Activated T-cell treated with anti-CD3 and anti-CD28 coated beads for 48 hours (primary cell): ENCODE results near the gene FPGS.
"Not testable (repeated sequence)": the region's sequence is repeated elsewhere in the genome, so short reads cannot be mapped to it uniquely, and the experiment has no call there.

Source experiments
- DNase-seq: peaks from one replicate; pipeline ENCODE4 v3.0.0-alpha.2; 2020; ENCODE audit warnings: low read depth

FPGS gene

GRCh38 chr9:127802576-127803443 is at the start of gene FPGS:
FPGS (plus strand) TSS chr9:127802882; CDS start chr9:127802925, 43 bp downstream.
- peak; percentile 82 for DNase-seq

DNA sequence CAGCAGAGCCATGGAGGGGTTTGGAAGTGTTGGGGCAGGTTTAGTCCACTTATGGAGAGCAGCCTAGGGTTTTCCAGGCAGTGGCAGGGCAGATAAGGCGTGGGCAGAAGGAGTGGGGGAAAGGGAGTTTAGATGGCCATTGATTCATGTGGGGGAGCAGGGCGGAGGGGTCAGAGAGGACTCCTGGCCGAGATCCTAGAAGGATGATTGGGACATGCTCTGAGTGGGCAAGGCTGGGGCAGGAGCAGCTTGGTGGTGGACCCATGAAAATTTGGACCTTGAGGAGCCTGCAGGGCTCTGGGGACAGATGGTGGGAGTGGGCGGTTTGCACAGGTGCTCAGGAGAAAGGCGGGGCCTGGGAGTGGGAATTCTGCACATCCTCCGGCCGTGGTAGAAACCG is 49.5 kb upstream of the FPGS start:
- no peak for DNase-seq

GRCh38 chr9:127753622-127754021 is 49.1 kb upstream of the FPGS start:
- DNase-seq, result no peak

GRCh38 chr9:127754099-127755060 is 48.3 kb upstream of the FPGS start:
- no peak for DNase-seq

- DNase-seq, result no peak
These were observed 47.3 kb upstream of the FPGS start for GRCh38 chr9:127755061-127756060.

GRCh38 chr9:127756233-127756632 is 46.4 kb upstream of the FPGS start:
- no peak for DNase-seq

GRCh38 chr9:127756776-127757175 is 45.9 kb upstream of the FPGS start:
- DNase-seq, result not testable (repeated sequence)

- DNase-seq, result no peak
These were observed 43.8 kb upstream of the FPGS start for GRCh38 chr9:127758843-127759242.

GRCh38 chr9:127761061-127761460 is 41.6 kb upstream of the FPGS start:
- no peak for DNase-seq

- DNase-seq, result no peak
These were observed 41.2 kb upstream of the FPGS start for GRCh38 chr9:127761491-127761956.

GRCh38 chr9:127762111-127762676 is 40.5 kb upstream of the FPGS start:
- DNase-seq, result no peak

GRCh38 chr9:127763918-127764384 is 38.7 kb upstream of the FPGS start:
- DNase-seq, result no peak

DNA sequence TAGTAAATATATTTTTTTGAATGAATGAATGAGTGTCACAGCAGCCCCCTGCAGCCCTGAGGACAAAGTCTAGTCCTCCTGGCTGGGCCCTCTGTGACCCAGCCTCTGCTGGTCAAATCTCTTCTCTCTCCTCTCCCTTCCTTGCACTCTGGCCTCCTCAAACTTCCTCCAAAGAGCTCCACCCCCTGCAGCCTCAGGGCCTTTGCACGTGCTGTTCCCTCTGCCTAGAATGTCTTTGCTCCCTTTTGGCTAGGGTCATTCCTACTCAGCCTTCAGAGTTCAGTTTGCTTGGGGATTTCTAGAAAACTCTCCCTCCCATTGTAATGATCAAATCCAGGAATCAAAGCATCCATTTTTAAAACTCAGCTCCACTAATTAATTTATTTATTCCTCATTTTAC is 37.3 kb upstream of the FPGS start:
- no peak for DNase-seq

DNA sequence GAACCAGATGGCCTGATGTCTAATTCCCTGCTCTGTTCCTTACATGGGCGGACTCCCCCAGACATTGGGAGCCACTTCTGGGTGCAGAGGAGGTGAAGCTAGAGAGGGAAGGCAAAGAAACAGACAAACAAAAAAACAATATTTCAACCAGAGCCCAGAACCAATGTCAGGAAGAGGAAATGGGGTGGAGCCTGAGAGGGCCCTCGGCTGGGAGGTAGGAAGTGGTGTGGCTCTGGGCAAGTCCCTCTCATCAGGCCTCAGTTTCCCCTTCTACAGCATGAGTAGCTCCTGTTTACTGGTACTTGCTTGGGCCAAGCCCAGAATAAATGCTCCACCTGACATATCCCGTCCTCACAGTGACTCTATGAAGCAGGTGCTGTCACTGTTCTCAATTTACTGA is 35.3 kb upstream of the FPGS start:
- no peak for DNase-seq

DNA sequence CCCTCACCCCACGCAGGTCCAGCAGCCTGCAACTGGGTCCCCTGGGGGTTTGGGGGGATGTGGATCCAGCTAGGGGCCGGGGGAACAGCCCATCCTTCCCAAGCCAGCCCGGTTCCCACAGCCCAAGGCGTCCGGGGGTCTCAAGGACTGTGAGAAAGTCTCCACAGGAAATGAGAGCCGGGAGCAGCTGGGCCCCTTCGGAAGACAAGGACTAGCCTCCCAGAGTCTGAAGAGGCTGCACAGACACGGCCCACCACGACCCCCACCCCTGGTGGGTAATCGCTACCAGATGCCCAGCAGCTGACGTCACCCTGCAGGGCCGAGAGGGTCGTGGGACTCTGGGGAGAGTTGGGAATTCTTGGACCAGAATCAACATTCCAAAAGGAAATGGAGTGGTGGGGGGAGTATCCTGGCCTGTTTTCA is 34.8 kb upstream of the FPGS start:
- no peak for DNase-seq

DNA sequence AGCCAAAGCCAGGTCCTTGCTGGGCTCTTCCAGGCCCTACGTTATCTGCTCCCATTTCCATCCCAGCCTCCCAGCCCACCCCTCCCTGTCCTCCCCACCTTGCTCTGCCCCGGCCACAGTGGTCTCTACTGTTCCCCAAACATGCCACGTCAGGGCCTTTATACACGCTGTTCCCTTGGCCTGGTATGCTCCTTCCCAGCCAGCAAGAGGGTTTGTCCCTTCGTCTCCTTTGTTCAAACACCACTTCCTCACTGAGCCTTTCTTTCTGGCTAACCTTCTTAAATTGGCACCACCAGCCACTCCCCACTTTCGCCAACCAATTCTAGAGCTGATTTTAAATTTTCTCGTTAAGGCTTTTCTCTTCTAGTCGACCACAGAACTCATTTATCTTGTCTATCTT is 34.0 kb upstream of the FPGS start:
- DNase-seq, result no peak

DNA sequence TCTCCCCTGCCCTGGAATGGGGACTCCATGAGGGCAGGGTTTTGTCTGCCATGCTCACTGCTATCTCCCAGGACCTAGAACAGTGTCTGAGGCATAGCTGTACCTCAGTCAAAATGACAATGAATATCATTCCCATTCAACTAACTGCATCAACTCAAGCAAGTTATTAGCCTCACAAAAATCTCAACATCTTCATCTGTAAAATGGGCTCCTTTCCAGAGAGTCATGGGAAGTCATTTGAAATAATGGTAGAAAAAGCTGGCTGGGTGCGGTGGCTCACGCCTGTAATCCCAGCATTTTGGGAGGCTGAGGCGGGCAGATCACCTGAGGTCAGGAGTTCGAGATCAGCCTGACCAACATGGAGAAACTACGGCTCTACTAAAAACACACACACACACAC is 33.6 kb upstream of the FPGS start:
- no peak for DNase-seq

DNA sequence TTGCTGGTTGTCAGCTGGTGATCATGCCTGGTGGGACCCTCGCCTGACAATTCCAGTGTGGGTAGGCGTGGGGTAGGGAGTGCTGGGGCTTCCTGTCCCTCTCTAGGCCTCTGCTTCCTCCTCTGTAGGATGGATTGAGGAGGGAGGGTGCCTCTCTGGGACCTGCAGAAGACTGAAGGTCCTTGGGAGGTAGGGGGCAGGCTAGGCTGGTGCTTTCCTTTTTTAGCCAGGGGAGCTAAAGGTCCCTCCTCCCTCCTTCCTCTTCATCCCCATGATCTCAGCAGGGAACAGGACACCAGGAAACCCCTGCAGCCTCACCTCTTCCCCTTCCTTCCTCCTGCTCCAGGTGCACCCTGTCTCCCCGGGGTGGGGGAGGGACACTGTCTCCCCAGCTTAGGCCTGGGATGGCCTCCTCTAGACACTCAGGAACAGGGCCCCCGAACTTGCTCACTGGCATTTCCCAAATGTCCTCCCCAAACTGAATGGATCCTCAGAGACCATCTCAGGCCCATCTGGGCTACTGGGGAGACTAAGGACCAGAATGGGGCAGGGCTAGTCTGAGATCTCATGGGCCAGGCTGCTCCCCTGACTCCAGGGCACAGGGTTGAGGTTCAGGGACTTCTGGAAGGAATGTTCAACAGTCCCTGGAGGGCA is 32.6 kb upstream of the FPGS start:
- no peak for DNase-seq

- no peak for DNase-seq
These were observed 32.1 kb upstream of the FPGS start for GRCh38 chr9:127770583-127770904.

DNA sequence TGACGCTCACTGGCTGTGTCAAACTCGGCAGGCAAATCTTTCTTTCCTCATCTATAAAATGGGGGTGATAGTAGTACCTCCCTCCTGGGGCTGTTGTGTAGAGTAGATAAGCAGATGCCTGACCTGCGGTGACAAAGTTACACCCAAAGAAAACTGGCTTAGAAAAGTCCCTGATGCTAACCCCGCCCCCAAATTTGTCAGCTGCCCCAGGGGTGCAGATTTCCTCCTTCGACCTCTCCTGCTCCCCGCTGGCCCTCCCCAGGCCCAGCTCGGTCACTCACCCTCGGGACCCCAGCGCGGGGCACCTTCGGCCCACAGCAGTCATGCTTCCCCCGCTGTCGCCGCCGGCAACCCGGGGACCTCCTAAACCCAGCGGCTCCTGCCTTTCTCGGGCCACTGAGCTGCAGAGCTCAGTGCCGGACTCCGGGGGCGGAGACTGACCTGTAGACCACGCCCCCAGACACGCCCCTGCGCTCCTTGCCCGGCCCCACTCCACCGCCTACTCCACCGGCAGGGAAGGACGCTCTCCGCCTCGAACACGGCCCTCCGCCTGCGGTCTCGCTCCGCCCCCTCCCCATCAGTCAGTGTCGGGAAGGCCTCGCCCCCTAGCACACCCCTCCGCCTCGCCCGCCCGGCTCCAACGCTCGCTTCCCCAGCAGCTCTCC is 31.6 kb upstream of the FPGS start:
- DNase-seq, result peak; percentile 98
